ENCODE measurements around the gene IL3.

The IL3 gene

GRCh38 chr5:132074091-132074771 lies 13.8 kb downstream of the IL3 start:
- DNase-seq: no peak

GRCh38 chr5:132074772-132075718 lies 14.6 kb downstream of the IL3 start:
- DNase-seq: no peak

- no peak for DNase-seq
Measured at GRCh38 chr5:132075719-132076077, 15.2 kb downstream of the IL3 start.

- DNase-seq: no peak
Measured at GRCh38 chr5:132076202-132076830, 15.9 kb downstream of the IL3 start.

- DNase-seq: no peak
Measured at GRCh38 chr5:132076983-132077382, 16.5 kb downstream of the IL3 start.

GRCh38 chr5:132079081-132079480 lies 18.6 kb downstream of the IL3 start:
- no peak for DNase-seq

- no peak for DNase-seq
Measured at GRCh38 chr5:132079619-132080018, 19.2 kb downstream of the IL3 start.

- DNase-seq: no peak
Measured at GRCh38 chr5:132080595-132080994, 20.1 kb downstream of the IL3 start.

- DNase-seq: no peak
Measured at GRCh38 chr5:132081458-132081857, 21.0 kb downstream of the IL3 start.

- DNase-seq: no peak
Measured at GRCh38 chr5:132082329-132083023, 22.0 kb downstream of the IL3 start.

- no peak for DNase-seq
Measured at GRCh38 chr5:132083071-132083678, 22.7 kb downstream of the IL3 start.

- DNase-seq: no peak
Measured at GRCh38 chr5:132085686-132086085, 25.2 kb downstream of the IL3 start.

GRCh38 chr5:132086277-132086794 lies 25.9 kb downstream of the IL3 start:
- DNase-seq: no peak

GRCh38 chr5:132087176-132087575 lies 26.7 kb downstream of the IL3 start:
- no peak for DNase-seq

- DNase-seq: no peak
Measured at GRCh38 chr5:132087661-132088060, 27.2 kb downstream of the IL3 start.

- DNase-seq: no peak
Measured at GRCh38 chr5:132089363-132089762, 28.9 kb downstream of the IL3 start.

GRCh38 chr5:132090107-132090506 lies 29.7 kb downstream of the IL3 start:
- DNase-seq: no peak

- DNase-seq: no peak
Measured at GRCh38 chr5:132093271-132093670, 32.8 kb downstream of the IL3 start.

GRCh38 chr5:132094393-132095076 lies 34.1 kb downstream of the IL3 start:
- no peak for DNase-seq

GRCh38 chr5:132095077-132095410 lies 34.6 kb downstream of the IL3 start:
- DNase-seq: no peak

GRCh38 chr5:132095424-132095972 lies 35.0 kb downstream of the IL3 start:
- DNase-seq: no peak

- no peak for DNase-seq
Measured at GRCh38 chr5:132096904-132097303, 36.4 kb downstream of the IL3 start.

All from stimulated activated naive CD4-positive, alpha-beta T cell (primary cell).